Right lobe of liver (tissue), 4 donors: ENCODE measurements around the gene ELMOD1.

ENCODE experiments used
- POLR2A ChIP-seq: fragments of 450-650 bp; IDR thresholded peaks from one replicate; pipeline ENCODE4 v1.6.1; 2017; ENCODE audit warnings: antibody characterized with exemption, mild to moderate bottlenecking
- TF ChIP-seq, protein P1 (sequence below), 4 donors: fragments of 200-600 bp in 3 of 4; fragments of 450-650 bp in 1 of 4; IDR thresholded peaks; one replicate each; pipeline versions ENCODE4 v1.5.1 to v1.8.0; 2016 to 2022; ENCODE audit warnings: antibody characterized with exemption in 4 of 4, mild to moderate bottlenecking in 2 of 4
- donor health status: DM: no; HTN: no; CAD: no.
- donor health status: DM: no; HTN: no; CAD: no.
- donor health status: DM: no; HTN: yes; CAD: no.

DNA sequence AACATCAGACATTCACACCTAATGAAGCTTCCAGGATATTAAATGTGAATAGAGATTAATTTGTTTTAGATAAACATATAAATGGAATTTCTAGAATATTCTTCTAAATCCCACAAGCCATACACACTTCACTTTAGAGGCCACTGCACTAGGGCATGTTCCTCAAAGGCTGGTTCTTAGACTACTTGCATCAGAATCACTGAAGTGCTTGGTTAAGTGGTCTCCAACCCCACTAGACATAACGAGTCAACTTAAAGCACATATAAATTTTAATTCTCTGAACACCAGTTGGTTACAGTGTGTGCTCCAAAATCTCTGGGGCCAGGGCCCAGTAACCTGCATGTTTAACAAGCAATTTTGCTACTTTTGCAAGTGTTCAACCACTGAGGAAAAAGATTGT lies 17.5 kb upstream of the ELMOD1 start:
- no peak for TF ChIP-seq POLR2A
- TF ChIP-seq, protein P1, sequence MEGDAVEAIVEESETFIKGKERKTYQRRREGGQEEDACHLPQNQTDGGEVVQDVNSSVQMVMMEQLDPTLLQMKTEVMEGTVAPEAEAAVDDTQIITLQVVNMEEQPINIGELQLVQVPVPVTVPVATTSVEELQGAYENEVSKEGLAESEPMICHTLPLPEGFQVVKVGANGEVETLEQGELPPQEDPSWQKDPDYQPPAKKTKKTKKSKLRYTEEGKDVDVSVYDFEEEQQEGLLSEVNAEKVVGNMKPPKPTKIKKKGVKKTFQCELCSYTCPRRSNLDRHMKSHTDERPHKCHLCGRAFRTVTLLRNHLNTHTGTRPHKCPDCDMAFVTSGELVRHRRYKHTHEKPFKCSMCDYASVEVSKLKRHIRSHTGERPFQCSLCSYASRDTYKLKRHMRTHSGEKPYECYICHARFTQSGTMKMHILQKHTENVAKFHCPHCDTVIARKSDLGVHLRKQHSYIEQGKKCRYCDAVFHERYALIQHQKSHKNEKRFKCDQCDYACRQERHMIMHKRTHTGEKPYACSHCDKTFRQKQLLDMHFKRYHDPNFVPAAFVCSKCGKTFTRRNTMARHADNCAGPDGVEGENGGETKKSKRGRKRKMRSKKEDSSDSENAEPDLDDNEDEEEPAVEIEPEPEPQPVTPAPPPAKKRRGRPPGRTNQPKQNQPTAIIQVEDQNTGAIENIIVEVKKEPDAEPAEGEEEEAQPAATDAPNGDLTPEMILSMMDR (IDR thresholded peaks at IDR 0.05): no peak
